HCT116 (cell line): ENCODE data around the gene LRRC72. TPM values are rescaled to one million over a fixed set of nuclear protein-coding genes. Genes with fewer than 3 reads are reported as not detected.

ENCODE experiments used
- ATAC-seq: fragments of 200-7000 bp; cut with Tn5 transposase; 2 replicates; pipeline ENCODE4 v1.9.1; 2020; ENCODE audit warnings: mild to moderate bottlenecking, moderate library complexity
- BruUV-seq: library from RNA; stranded (reverse); fragments of 400-500 nt; replicated peaks from 2 replicates; lab custom pipeline; 2021; lab: Mats Ljungman, UMichigan
- CTCF ChIA-PET: fragments of 300-600 bp; sonication (Branson Sonifier 250); formaldehyde crosslinking; loops from one replicate; lab custom pipeline; 2021; ENCODE audit warnings: antibody characterized with exemption; lab: Charles Lee
- POLR2A ChIA-PET: fragments of 300-600, 350-600 bp; sonication (Branson Sonifier 250); formaldehyde crosslinking; loops from one replicate; lab custom pipeline; 2021; ENCODE audit warnings: antibody characterized with exemption; lab: Charles Lee
- RAD21 ChIA-PET, 2 experiments: fragments of 300-600 bp; sonication (Branson Sonifier 250); formaldehyde crosslinking; loops; one replicate each; lab custom pipeline; 2023; ENCODE audit warnings: low total read pairs in 2 of 2; ENCODE audit not compliant: uncharacterized antibody in 2 of 2, unreplicated experiment in 2 of 2, low non-redundant PET in 1 of 2; lab: Charles Lee
- DNase-seq: peaks from one replicate; pipeline ENCODE4 v3.0.0-alpha.2; 2010; ENCODE audit warnings: low read depth, low spot score
- H2AFZ ChIP-seq: fragments of 200-600 bp; shearing (Covaris generic), sonication (generic); 2 replicates; pipeline ENCODE4 v1.6.1; 2017; ENCODE audit warnings: low read depth, mixed run types, mixed read lengths, antibody characterized with exemption, low read length; ENCODE audit not compliant: poor library complexity, severe bottlenecking
- H3K27ac ChIP-seq: 2 replicates; pipeline ENCODE4 v1.5.1; 2012; ENCODE audit warnings: low read depth, low read length
- H3K27me3 ChIP-seq: fragments of 200-600 bp; sonication (generic); 2 replicates; pipeline ENCODE4 v1.6.1; 2016; ENCODE audit warnings: mixed run types, low read length, mixed read lengths; ENCODE audit not compliant: insufficient read depth
- H3K36me3 ChIP-seq, 2 experiments: fragments of 200-500 bp in 1 of 2; fragments of 200-600 bp in 1 of 2; sonication (Bioruptor generic) in 1 of 2; sonication (generic) in 1 of 2; 2 replicates each; pipeline versions ENCODE4 v1.5.1 to v1.6.1; 2014 to 2016; ENCODE audit warnings: low read length in 2 of 2, inconsistent platforms in 1 of 2, mixed read lengths in 1 of 2, mixed run types in 1 of 2; ENCODE audit not compliant: insufficient read depth in 2 of 2, control insufficient read depth in 1 of 2
- H3K4me1 ChIP-seq, 2 experiments: fragments of 200-600 bp in 1 of 2; sonication (generic) in 1 of 2; 2 replicates each; pipeline versions ENCODE4 v1.5.1 to v1.6.1; 2012 to 2017; ENCODE audit warnings: low read length in 2 of 2, inconsistent platforms in 1 of 2, mild to moderate bottlenecking in 1 of 2, mixed read lengths in 1 of 2, mixed run types in 1 of 2, moderate library complexity in 1 of 2; ENCODE audit not compliant: insufficient read depth in 2 of 2, control insufficient read depth in 1 of 2
- H3K4me2 ChIP-seq: fragments of 200-600 bp; sonication (generic); 2 replicates; pipeline ENCODE4 v1.6.1; 2017; ENCODE audit warnings: mixed run types, low read length, mixed read lengths
- H3K4me3 ChIP-seq, 2 experiments: fragments of 200-600 bp in 1 of 2; sonication (generic) in 1 of 2; replicated peaks in 1 of 2; 2 replicates each; pipeline ENCODE4 v1.5.1; 2011 to 2016; ENCODE audit warnings: low read length in 2 of 2, control low read depth in 1 of 2, low read depth in 1 of 2, mild to moderate bottlenecking in 1 of 2, mixed read lengths in 1 of 2, mixed run types in 1 of 2
- H3K79me2 ChIP-seq: fragments of 200-600 bp; sonication (generic); 2 replicates; pipeline ENCODE4 v1.6.1; 2017; ENCODE audit warnings: mild to moderate bottlenecking, mixed run types, low read length, moderate library complexity, mixed read lengths; ENCODE audit not compliant: insufficient read depth
- H3K9ac ChIP-seq: fragments of 200-600 bp; sonication (generic); 2 replicates; pipeline ENCODE4 v1.6.1; 2016; ENCODE audit warnings: low read length, mixed read lengths
- H3K9me2 ChIP-seq: fragments of 200-600 bp; sonication (generic), shearing (Covaris generic); 2 replicates; pipeline ENCODE4 v1.6.1; 2017; ENCODE audit warnings: mixed run types, mild to moderate bottlenecking, moderate library complexity; ENCODE audit not compliant: insufficient read depth
- H3K9me3 ChIP-seq, 2 experiments: fragments of 200-500 bp in 1 of 2; fragments of 200-600 bp in 1 of 2; sonication (Bioruptor generic) in 1 of 2; sonication (generic) in 1 of 2; 2 replicates each; pipeline ENCODE4 v1.6.1; 2014 to 2017; ENCODE audit warnings: low read length in 2 of 2, mixed read lengths in 2 of 2, inconsistent platforms in 1 of 2, low read depth in 1 of 2, mild to moderate bottlenecking in 1 of 2, mixed run types in 1 of 2, moderate library complexity in 1 of 2; ENCODE audit not compliant: control insufficient read depth in 1 of 2, insufficient read depth in 1 of 2
- H4K20me1 ChIP-seq: fragments of 200-600 bp; sonication (generic), shearing (Covaris generic); 2 replicates; pipeline ENCODE4 v1.6.1; 2017; ENCODE audit warnings: mixed run types, mild to moderate bottlenecking, moderate library complexity; ENCODE audit not compliant: insufficient read depth
- ATF3 ChIP-seq: IDR thresholded peaks from 2 replicates; pipeline ENCODE4 v1.6.1; 2012
- EZH2 ChIP-seq: fragments of 200-600 bp; sonication (generic); IDR thresholded peaks from 2 replicates; pipeline ENCODE4 v1.6.1; 2017; ENCODE audit warnings: antibody characterized with exemption, mixed run types
- EZH2phosphoT487 ChIP-seq: fragments of 200-600 bp; IDR thresholded peaks from 2 replicates; pipeline ENCODE4 v1.6.1; 2018; ENCODE audit warnings: antibody characterized with exemption, borderline replicate concordance
- POLR2AphosphoS5 ChIP-seq: IDR thresholded peaks from 2 replicates; pipeline ENCODE4 v1.6.1; 2011; ENCODE audit warnings: mild to moderate bottlenecking, low read depth, low read length, moderate library complexity
- TCF7L2 ChIP-seq: IDR thresholded peaks from 2 replicates; pipeline ENCODE4 v1.7.0; 2011; ENCODE audit warnings: borderline replicate concordance, inconsistent platforms; ENCODE audit not compliant: insufficient read depth, insufficient read length; ENCODE audit errors: extremely low read depth
- YY1 ChIP-seq: IDR thresholded peaks from 2 replicates; pipeline ENCODE4 v1.6.1; 2011; ENCODE audit warnings: low read length, low read depth, moderate library complexity, mild to moderate bottlenecking; ENCODE audit not compliant: insufficient replicate concordance; ENCODE audit errors: extremely low read depth
- intact Hi-C: fragments of 100-400 bp; cut with micrococcal nuclease; formaldehyde crosslinking; loops from 2 replicates; pipeline ENCODE4 v1.10.0; 2022
- total RNA-seq: library from RNA; stranded (reverse); gene quantifications from one replicate; pipeline ENCODE4 v1.2.1, GENCODE V29; 2021; ENCODE audit not compliant: unreplicated experiment

The LRRC72 gene
- total RNA-seq, 1 experiment from 2014 or later = not detected

- no peak for TF ChIP-seq ATF3
- TF ChIP-seq, all 23 proteins: peak for 0
Measured at GRCh38 chr7:16556359-16556758, 29.7 kb downstream of the LRRC72 start (continued).

- H3K4me3 ChIP-seq = no peak overlapping the region
- H3K27me3 ChIP-seq = no peaks in the 10 kb centered on the region
- H3K9me2 ChIP-seq = no peaks in the 10 kb centered on the region
- no peaks in the 10 kb centered on the region for H3K4me1 ChIP-seq
- H3K79me2 ChIP-seq = no peaks in the 10 kb centered on the region
- BruUV-seq = no TSS peak
- ChIA-PET CTCF (interaction anchor here (0.9 kb wide), 1 partner anchor 66 kb away, joined by 3 read pairs; no protein-coding TSS in a partner anchor), POLR2A (no interaction called here), RAD21 (no interaction called here)
- no peak overlapping the region for H3K9ac ChIP-seq
- no peaks in the 10 kb centered on the region for H3K9me3 ChIP-seq
- H4K20me1 ChIP-seq = no peaks in the 10 kb centered on the region
- no peak overlapping the region for H2AFZ ChIP-seq
- DNase-seq (no peak), ATAC-seq (no peak; the same call in 1 of the 2 replicates)
- intact Hi-C loops = no loop called here
- TF ChIP-seq TCF7L2 (no peak), POLR2AphosphoS5 (no peak), YY1 (no peak), EZH2 (no peak), EZH2phosphoT487 (no peak)
- H3K36me3 ChIP-seq = no peaks in the 10 kb centered on the region
- no peak overlapping the region for H3K27ac ChIP-seq
- no peak overlapping the region for H3K4me2 ChIP-seq
Measured at GRCh38 chr7:16558761-16559302, 32.2 kb downstream of the LRRC72 start.
